GM12872 (cell line): ENCODE measurements around the gene GIPC2.

ENCODE experiments used
- CTCF ChIP-seq: IDR thresholded peaks from 3 replicates; pipeline ENCODE4 v1.5.1; 2011; ENCODE audit warnings: low read depth, mild to moderate bottlenecking, low read length, moderate library complexity; ENCODE audit not compliant: insufficient read depth

The GIPC2 gene

DNA sequence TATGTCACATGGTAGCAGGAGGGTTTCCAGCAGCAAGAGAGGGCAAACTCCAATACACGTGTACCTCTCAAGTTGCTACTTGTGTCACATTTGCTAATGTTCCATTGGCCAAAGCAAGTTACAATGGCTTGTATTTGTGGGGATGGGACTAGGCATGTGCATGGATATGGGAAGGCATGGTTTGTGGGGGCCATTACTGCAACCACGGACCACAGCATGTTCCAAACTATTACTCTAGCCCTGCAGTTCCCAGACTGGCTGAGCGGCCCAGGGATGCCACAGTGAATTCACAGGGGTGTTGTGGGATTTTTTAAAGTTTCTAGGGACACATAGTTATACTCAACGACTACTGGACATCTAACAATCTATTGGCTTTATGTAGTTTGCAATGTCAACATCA lies 133.1 kb downstream of the GIPC2 start:
- no peak for TF ChIP-seq CTCF

DNA sequence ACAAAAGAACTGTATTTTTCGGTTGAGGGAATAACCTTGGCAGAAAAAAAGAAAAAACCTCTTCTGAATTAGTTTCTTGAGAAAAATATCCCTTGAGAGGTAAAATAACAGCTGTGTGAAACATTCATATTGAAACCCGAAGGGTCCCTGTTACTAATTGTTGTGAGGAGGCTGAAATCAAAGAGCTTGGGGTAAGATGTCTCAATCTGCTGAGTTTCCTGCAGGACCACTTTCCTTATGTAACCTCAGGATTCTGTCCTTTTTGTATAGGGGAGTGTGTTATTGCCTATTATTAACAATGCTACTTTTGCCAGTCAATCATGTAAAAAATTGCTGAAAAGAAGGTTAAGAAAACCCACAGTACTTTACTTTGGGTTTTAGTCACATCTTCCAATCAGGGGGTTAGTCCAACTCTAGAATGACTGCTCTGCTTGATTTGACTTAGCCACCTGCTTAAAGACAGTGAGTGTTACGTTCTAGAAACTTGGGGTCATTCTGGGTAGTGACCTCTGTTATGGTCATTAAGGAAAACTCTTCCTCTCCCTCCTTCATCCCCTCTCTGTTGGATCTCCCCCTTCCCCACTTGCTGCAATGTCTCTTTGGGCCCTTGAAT lies 138.8 kb downstream of the GIPC2 start:
- TF ChIP-seq CTCF = no peak
